Spleen (tissue), 11 donors: ENCODE measurements around the gene MCHR1. TPM values are rescaled to one million over a fixed set of nuclear protein-coding genes. Genes with fewer than 3 reads are reported as not detected.
"Not testable (repeated sequence)": the region's sequence is repeated elsewhere in the genome, so short reads cannot be mapped to it uniquely, and the experiment has no call there.

Source experiments
- DNase-seq: peaks from one replicate; pipeline ENCODE4 v3.0.0-alpha.2; 2020
- H3K27ac ChIP-seq, 8 donors: fragments of 200-600 bp; sonication (generic) in 7 of 8; 1 replicate in 4 of 8; 2 replicates in 4 of 8; pipeline versions ENCODE4 v1.5.0 to v1.8.0; 2016 to 2021; ENCODE audit warnings: inconsistent platforms in 4 of 8, mild to moderate bottlenecking in 4 of 8, moderate library complexity in 1 of 8
- H3K27me3 ChIP-seq, 7 donors: fragments of 200-600 bp; sonication (generic) in 6 of 7; replicated peaks in 1 of 7; 1 replicate in 4 of 7; 2 replicates in 3 of 7; pipeline versions ENCODE4 v1.5.0 to v1.8.0; 2016 to 2021; ENCODE audit warnings: inconsistent platforms in 3 of 7, mild to moderate bottlenecking in 1 of 7
- H3K36me3 ChIP-seq, 6 donors: fragments of 200-600 bp; sonication (generic) in 5 of 6; 1 replicate in 4 of 6; 2 replicates in 2 of 6; pipeline versions ENCODE4 v1.5.0 to v1.8.0; 2016 to 2021; ENCODE audit warnings: inconsistent platforms in 2 of 6
- H3K4me1 ChIP-seq, 6 donors: fragments of 200-600 bp; sonication (generic) in 5 of 6; 1 replicate in 3 of 6; 2 replicates in 3 of 6; pipeline versions ENCODE4 v1.5.0 to v1.8.0; 2016 to 2021; ENCODE audit warnings: inconsistent platforms in 3 of 6
- H3K4me3 ChIP-seq, 8 donors: fragments of 200-600 bp; sonication (generic) in 7 of 8; 1 replicate in 4 of 8; 2 replicates in 4 of 8; pipeline versions ENCODE4 v1.5.0 to v1.8.0; 2016 to 2021; ENCODE audit warnings: inconsistent platforms in 4 of 8, mild to moderate bottlenecking in 4 of 8, moderate library complexity in 2 of 8
- H3K9me3 ChIP-seq, 8 donors: fragments of 200-600 bp; sonication (generic) in 7 of 8; 1 replicate in 4 of 8; 2 replicates in 4 of 8; pipeline versions ENCODE4 v1.5.0 to v1.8.0; 2016 to 2021; ENCODE audit warnings: inconsistent platforms in 4 of 8
- POLR2A ChIP-seq, 3 donors: fragments of 450-650 bp; IDR thresholded peaks; one replicate each; pipeline ENCODE4 v1.5.1; 2017; ENCODE audit warnings: antibody characterized with exemption in 3 of 3, mild to moderate bottlenecking in 1 of 3
- POLR2AphosphoS5 ChIP-seq, 3 donors: sonication (generic); formaldehyde crosslinking; IDR thresholded peaks; one replicate each; pipeline ENCODE4 v1.5.1; 2017; ENCODE audit warnings: antibody characterized with exemption in 3 of 3
- WGBS, 5 donors: extraction: QIAGEN DNeasy Blood & Tissue Kit in 3 of 5; methylation state at CpG; one replicate each; pipeline versions ENCODE4 v1.1.5 to v1.1.7; 2013 to 2018; 5-methylcytosine and 5-hydroxymethylcytosine counted together
- intact Hi-C: fragments of 100-400 bp; cut with DNase I; formaldehyde crosslinking; loops from one replicate; pipeline ENCODE4 v1.15.0; 2023; ENCODE audit warnings: low total_unique reads
- polyA plus RNA-seq, 3 donors: library from polyadenylated mRNA; stranded (reverse); fragments of 200-250 nt; gene quantifications; one replicate each; pipeline ENCODE4 v1.2.1, GENCODE V29; 2013
- total RNA-seq, 7 donors: library from RNA; depleted of rRNA in 3 of 7; stranded (reverse); fragments of >200 nt in 3 of 7; fragmentation: NEBNext Ultra II Directional in 4 of 7; extraction: Animal tissue kit (Norgen Biotek cat#: 25700) in 4 of 7; gene quantifications; one replicate each; pipeline versions ENCODE4 v1.1.0 to v1.2.1, GENCODE V29; 2016 to 2021
- TF ChIP-seq, protein P1 (sequence below), 11 experiments: fragments of 200-600 bp in 7 of 11; fragments of 450-650 bp in 4 of 11; sonication (generic) in 4 of 11; IDR thresholded peaks in 8 of 11; conservative IDR thresholded peaks in 3 of 11; 1 replicate in 7 of 11; 2 replicates in 4 of 11; pipeline versions ENCODE4 v1.4.0 to v1.8.0; 2016 to 2021; ENCODE audit warnings: antibody characterized with exemption in 11 of 11, inconsistent platforms in 4 of 11, mild to moderate bottlenecking in 1 of 11
- donor health status: healthy with polysubstance abuse.
- donor health status: DM: no; HTN: no; CAD: no; lungs with moderate emphysema.
- donor health status: DM: no; HTN: no; CAD: no.
- donor health status: Bipolar disorder and iron deficiency.
- donor health status: healthy.
- donor health status: DM: no; HTN: no; CAD: no.
- donor health status: DM: yes; HTN: yes; CAD: no.

Gene MCHR1
- total and polyA plus RNA-seq, 10 donors: 0.10 to 0.70 (median 0.23) TPM; not detected in 5

GRCh38 chr22:40671796-40672360 lies 7.4 kb upstream of the MCHR1 start:
- H3K9me3 ChIP-seq: no peaks in the 10 kb centered on the region
- H3K4me1 ChIP-seq: peaks cover 0 to 7% (median 0%) of the 10 kb centered on the region in 6 donors
- no peak for DNase-seq
- no peak overlapping the region for H3K27ac ChIP-seq
- TF ChIP-seq POLR2AphosphoS5 (IDR thresholded peaks at IDR 0.05) (no peak), POLR2A (IDR thresholded peaks at IDR 0.05) (no peak)
- TF ChIP-seq, protein P1, sequence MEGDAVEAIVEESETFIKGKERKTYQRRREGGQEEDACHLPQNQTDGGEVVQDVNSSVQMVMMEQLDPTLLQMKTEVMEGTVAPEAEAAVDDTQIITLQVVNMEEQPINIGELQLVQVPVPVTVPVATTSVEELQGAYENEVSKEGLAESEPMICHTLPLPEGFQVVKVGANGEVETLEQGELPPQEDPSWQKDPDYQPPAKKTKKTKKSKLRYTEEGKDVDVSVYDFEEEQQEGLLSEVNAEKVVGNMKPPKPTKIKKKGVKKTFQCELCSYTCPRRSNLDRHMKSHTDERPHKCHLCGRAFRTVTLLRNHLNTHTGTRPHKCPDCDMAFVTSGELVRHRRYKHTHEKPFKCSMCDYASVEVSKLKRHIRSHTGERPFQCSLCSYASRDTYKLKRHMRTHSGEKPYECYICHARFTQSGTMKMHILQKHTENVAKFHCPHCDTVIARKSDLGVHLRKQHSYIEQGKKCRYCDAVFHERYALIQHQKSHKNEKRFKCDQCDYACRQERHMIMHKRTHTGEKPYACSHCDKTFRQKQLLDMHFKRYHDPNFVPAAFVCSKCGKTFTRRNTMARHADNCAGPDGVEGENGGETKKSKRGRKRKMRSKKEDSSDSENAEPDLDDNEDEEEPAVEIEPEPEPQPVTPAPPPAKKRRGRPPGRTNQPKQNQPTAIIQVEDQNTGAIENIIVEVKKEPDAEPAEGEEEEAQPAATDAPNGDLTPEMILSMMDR (IDR thresholded peaks at IDR 0.05 in 8 of 11, conservative IDR thresholded peaks at IDR 0.05 in 3 of 11): no peak
- no peaks in the 10 kb centered on the region for H3K27me3 ChIP-seq
- intact Hi-C loops: no loop called here
- no peaks in the 10 kb centered on the region for H3K36me3 ChIP-seq
- H3K4me3 ChIP-seq: no peak overlapping the region
- WGBS, 5 donors: 90 to 97% (median 96%) methylated on average over 7 of the region's 7 CpGs

DNA sequence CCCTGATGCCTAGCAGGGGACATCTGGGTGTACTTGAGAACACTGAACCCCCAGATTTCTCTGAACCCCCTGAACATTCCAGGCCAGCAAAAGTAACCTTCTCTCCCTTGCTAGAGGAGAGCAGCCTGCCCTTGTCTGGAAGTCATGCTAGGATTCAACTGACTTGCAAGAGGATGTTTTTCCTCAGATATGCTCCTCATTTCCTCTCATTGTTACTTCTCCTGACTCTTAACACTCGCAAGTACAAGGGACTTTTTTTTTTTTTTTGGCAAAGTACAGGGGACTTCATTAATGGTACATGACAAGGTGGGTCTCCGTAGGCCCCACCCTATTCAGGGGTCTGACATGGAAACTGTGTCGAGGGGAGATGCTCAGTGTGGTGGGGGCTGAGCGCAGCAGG lies 6.3 kb upstream of the MCHR1 start:
- no peak overlapping the region for H3K4me3 ChIP-seq
- TF ChIP-seq POLR2AphosphoS5 (IDR thresholded peaks at IDR 0.05) (no peak), POLR2A (IDR thresholded peaks at IDR 0.05) (no peak)
- TF ChIP-seq, protein P1 (IDR thresholded peaks at IDR 0.05 in 8 of 11, conservative IDR thresholded peaks at IDR 0.05 in 3 of 11): no peak
- no peaks in the 10 kb centered on the region for H3K36me3 ChIP-seq
- no peak for DNase-seq
- H3K27ac ChIP-seq: no peak overlapping the region
- H3K27me3 ChIP-seq: no peaks in the 10 kb centered on the region
- peaks cover 0 to 6% (median 0%) of the 10 kb centered on the region in 6 donors for H3K4me1 ChIP-seq
- intact Hi-C loops: no loop called here
- H3K9me3 ChIP-seq: no peaks in the 10 kb centered on the region
- 74 to 89% (median 82%) methylated on average over 4 of the region's 4 CpGs for WGBS, 5 donors

GRCh38 chr22:40674274-40674673 lies 5.0 kb upstream of the MCHR1 start:
- intact Hi-C loops: no loop called here
- peaks cover 0 to 6% (median 2%) of the 10 kb centered on the region in 6 donors for H3K4me1 ChIP-seq
- no peak overlapping the region for H3K27ac ChIP-seq
- H3K36me3 ChIP-seq: no peaks in the 10 kb centered on the region
- peaks cover 0 to 9% (median 3%) of the 10 kb centered on the region in 7 donors for H3K27me3 ChIP-seq
- TF ChIP-seq POLR2AphosphoS5 (IDR thresholded peaks at IDR 0.05): no peak
- no peak for TF ChIP-seq POLR2A (IDR thresholded peaks at IDR 0.05)
- TF ChIP-seq, protein P1 (IDR thresholded peaks at IDR 0.05 in 8 of 11, conservative IDR thresholded peaks at IDR 0.05 in 3 of 11): no peak
- H3K9me3 ChIP-seq: no peaks in the 10 kb centered on the region
- no peak overlapping the region for H3K4me3 ChIP-seq
- no peak for DNase-seq
- WGBS, 5 donors: 90 to 96% (median 92%) methylated on average over 4 of the region's 4 CpGs

- DNase-seq, H3K27ac ChIP-seq, H3K9me3 ChIP-seq, H3K36me3 ChIP-seq, intact Hi-C loops, H3K4me3 ChIP-seq: not testable (repeated sequence)
- WGBS, 5 donors: 86 to 93% (median 86%) methylated on average over 4 of the region's 4 CpGs
- peaks cover 0 to 27% (median 7%) of the 10 kb centered on the region in 7 donors for H3K27me3 ChIP-seq
- peaks cover 0 to 21% (median 11%) of the 10 kb centered on the region in 6 donors for H3K4me1 ChIP-seq
Observed at GRCh38 chr22:40676166-40676565, 3.1 kb upstream of the MCHR1 start.
